IMR-90 (cell line): ENCODE data around the gene ZNF263. TPM values are rescaled to one million over a fixed set of nuclear protein-coding genes. Genes with fewer than 3 reads are reported as not detected.

Experiments used
- ATAC-seq: fragments of 200-7000 bp; cut with Tn5 transposase; 2 replicates; pipeline ENCODE4 v1.9.1; 2020; ENCODE audit warnings: low read depth, mild to moderate bottlenecking, moderate library complexity
- BruUV-seq: library from RNA; stranded (reverse); fragments of 400-500 nt; replicated peaks from 2 replicates; lab custom pipeline; 2021; lab: Mats Ljungman, UMichigan
- CTCF ChIA-PET: fragments of 300-600 bp; formaldehyde crosslinking; extraction: SDS; loops from one replicate; lab custom pipeline; 2021; ENCODE audit warnings: antibody characterized with exemption; lab: Yijun Ruan, JAX
- POLR2A ChIA-PET: fragments of 300-600 bp; sonication (Branson Sonifier 250); formaldehyde crosslinking; loops from one replicate; lab custom pipeline; 2022; ENCODE audit warnings: antibody characterized with exemption; ENCODE audit not compliant: unreplicated experiment; lab: Charles Lee
- DNase-seq: peaks from one replicate; pipeline ENCODE4 v3.0.0; 2013
- H2AFZ ChIP-seq: replicated peaks from 2 replicates; pipeline ENCODE3; 2013; ENCODE audit warnings: low read length, mild to moderate bottlenecking; ENCODE audit not compliant: poor library complexity
- H2AK5ac ChIP-seq: 2 replicates; pipeline ENCODE4 v1.6.1; 2013; ENCODE audit warnings: low read depth, low read length, inconsistent platforms
- H2AK9ac ChIP-seq: replicated peaks from 2 replicates; pipeline ENCODE3; 2013; ENCODE audit warnings: mild to moderate bottlenecking, low read depth, low read length, moderate library complexity; ENCODE audit not compliant: poor library complexity
- H2BK120ac ChIP-seq: 2 replicates; pipeline ENCODE4 v1.6.1; 2013; ENCODE audit warnings: low read depth, low read length, inconsistent platforms
- H2BK15ac ChIP-seq: 3 replicates; pipeline ENCODE4 v1.6.1; 2013; ENCODE audit warnings: low read depth, low read length, inconsistent platforms
- H2BK20ac ChIP-seq: 2 replicates; pipeline ENCODE4 v1.6.1; 2013; ENCODE audit warnings: low read depth, mild to moderate bottlenecking, inconsistent platforms, low read length, moderate library complexity
- H2BK5ac ChIP-seq: 2 replicates; pipeline ENCODE4 v1.6.1; 2013; ENCODE audit warnings: mild to moderate bottlenecking, low read depth, low read length, inconsistent platforms; ENCODE audit not compliant: poor library complexity, severe bottlenecking
- H3K14ac ChIP-seq: replicated peaks from 2 replicates; pipeline ENCODE4 v1.6.1; 2013; ENCODE audit warnings: low read depth, low read length, inconsistent platforms
- H3K18ac ChIP-seq: 2 replicates; pipeline ENCODE4 v1.6.1; 2013; ENCODE audit warnings: low read depth, low read length, control low read depth
- H3K23ac ChIP-seq: 2 replicates; pipeline ENCODE4 v1.6.1; 2013; ENCODE audit warnings: low read depth, low read length, inconsistent platforms
- H3K27ac ChIP-seq: 2 replicates; pipeline ENCODE4 v1.5.1; 2013; ENCODE audit warnings: mild to moderate bottlenecking, control low read depth, low read length; ENCODE audit not compliant: insufficient read depth
- H3K27me3 ChIP-seq: 2 replicates; pipeline ENCODE4 v1.6.1; 2013; ENCODE audit warnings: low read length; ENCODE audit not compliant: control insufficient read depth, insufficient read depth
- H3K36me3 ChIP-seq: 2 replicates; pipeline ENCODE4 v1.6.1; 2013; ENCODE audit warnings: low read length, mixed read lengths; ENCODE audit not compliant: control insufficient read depth, insufficient read depth
- H3K4ac ChIP-seq: 2 replicates; pipeline ENCODE4 v1.6.1; 2013; ENCODE audit warnings: low read depth, low read length, inconsistent platforms
- H3K4me1 ChIP-seq: 2 replicates; pipeline ENCODE4 v1.6.1; 2013; ENCODE audit warnings: low read length, mixed read lengths; ENCODE audit not compliant: control insufficient read depth, insufficient read depth
- H3K4me2 ChIP-seq: 2 replicates; pipeline ENCODE4 v1.6.1; 2013; ENCODE audit warnings: low read depth, mild to moderate bottlenecking, control low read depth, low read length, moderate library complexity
- H3K4me3 ChIP-seq: 2 replicates; pipeline ENCODE4 v1.5.1; 2013; ENCODE audit warnings: low read depth, mild to moderate bottlenecking, control low read depth, low read length, moderate library complexity; ENCODE audit not compliant: insufficient read depth
- H3K56ac ChIP-seq: 2 replicates; pipeline ENCODE4 v1.6.1; 2013; ENCODE audit warnings: low read length, inconsistent platforms; ENCODE audit not compliant: insufficient read depth; ENCODE audit errors: extremely low read depth
- H3K79me1 ChIP-seq, 2 experiments: 2 replicates each; pipeline ENCODE4 v1.6.1; 2013; ENCODE audit warnings: low read length in 2 of 2, inconsistent platforms in 1 of 2, low read depth in 1 of 2
- H3K9ac ChIP-seq: 2 replicates; pipeline ENCODE4 v1.6.1; 2013; ENCODE audit warnings: low read depth, low read length, control low read depth
- H3K9me1 ChIP-seq: 2 replicates; pipeline ENCODE4 v1.6.1; 2013; ENCODE audit warnings: low read length, inconsistent platforms; ENCODE audit not compliant: insufficient read depth
- H3K9me3 ChIP-seq: 2 replicates; pipeline ENCODE4 v1.6.1; 2013; ENCODE audit warnings: low read length; ENCODE audit not compliant: control insufficient read depth, insufficient read depth
- H4K20me1 ChIP-seq: 2 replicates; pipeline ENCODE4 v1.6.1; 2013; ENCODE audit warnings: low read length, inconsistent platforms; ENCODE audit not compliant: insufficient read depth
- H4K5ac ChIP-seq: 2 replicates; pipeline ENCODE4 v1.6.1; 2013; ENCODE audit warnings: mild to moderate bottlenecking, low read depth, low read length, control low read depth
- H4K8ac ChIP-seq, 2 experiments: 2 replicates each; pipeline ENCODE4 v1.6.1; 2013; ENCODE audit warnings: low read depth in 2 of 2, low read length in 2 of 2, control low read depth in 1 of 2, inconsistent platforms in 1 of 2
- H4K91ac ChIP-seq: 2 replicates; pipeline ENCODE4 v1.6.1; 2013; ENCODE audit warnings: low read depth, low read length, inconsistent platforms; ENCODE audit not compliant: insufficient read depth
- CEBPB ChIP-seq: IDR thresholded peaks from 2 replicates; pipeline ENCODE4 v1.6.1; 2012; ENCODE audit warnings: low read depth, low read length, improper control_type of control experiment
- CHD1 ChIP-seq: IDR thresholded peaks from 2 replicates; pipeline ENCODE4 v1.6.1; 2012; ENCODE audit warnings: low read depth, low read length, improper control_type of control experiment
- POLR2A ChIP-seq: IDR thresholded peaks from 2 replicates; pipeline ENCODE4 v1.6.1; 2012; ENCODE audit warnings: mild to moderate bottlenecking, low read depth, low read length
- SMC3 ChIP-seq: fragments of 150-350 bp; IDR thresholded peaks from 2 replicates; pipeline ENCODE4 v1.6.1; 2016; ENCODE audit warnings: low read depth, mild to moderate bottlenecking, antibody characterized with exemption, low read length, moderate library complexity
- dilution Hi-C: fragments of 300-500 bp; cut with HindIII; formaldehyde crosslinking; loops from one replicate; pipeline ENCODE4 v1.14.3; 2018; ENCODE audit warnings: low sequenced_read_pairs; ENCODE audit not compliant: unreplicated experiment
- in situ Hi-C: fragments of 300-500 bp; cut with MboI; formaldehyde crosslinking; loops from 3 replicates; pipeline ENCODE4 v1.14.3; 2019; ENCODE audit warnings: low sequenced_read_pairs, inconsistent platforms, mixed read lengths
- intact Hi-C: fragments of 100-400 bp; cut with micrococcal nuclease; formaldehyde crosslinking; loops from 2 replicates; pipeline ENCODE4 v1.10.0; 2022
- polyA plus RNA-seq, 3 experiments: library from polyadenylated mRNA; depleted of rRNA; stranded (reverse); fragments of >200 nt; gene quantifications; 2 replicates each; pipeline ENCODE4 v1.2.3, GENCODE V29; 2012; ENCODE audit warnings: low replicate concordance in 1 of 3
- total RNA-seq: library from RNA; depleted of rRNA; stranded (reverse); fragments of >200 nt; gene quantifications from 2 replicates; pipeline ENCODE4 v1.2.3, GENCODE V29; 2012
- TF ChIP-seq, protein P1 (sequence below): fragments of 150-350 bp; IDR thresholded peaks from 2 replicates; pipeline ENCODE4 v1.6.1; 2017; ENCODE audit warnings: mild to moderate bottlenecking, antibody characterized with exemption, low read length, low read depth
- TF ChIP-seq, protein P2 (sequence below): conservative IDR thresholded peaks from 2 replicates; pipeline ENCODE4 v1.5.1; 2012; ENCODE audit warnings: mild to moderate bottlenecking, low read depth, low read length, improper control_type of control experiment
- TF ChIP-seq, protein P3 (sequence below): fragments of 150-350 bp; IDR thresholded peaks from 2 replicates; pipeline ENCODE4 v1.6.1; 2016; ENCODE audit warnings: low read depth, mild to moderate bottlenecking, low read length, moderate library complexity, borderline replicate concordance

ZNF263 gene
- total and polyA plus RNA-seq, 2 of the 4 experiments (the other 2 are of a cell fraction) = 20.8 to 40.3 TPM

DNA sequence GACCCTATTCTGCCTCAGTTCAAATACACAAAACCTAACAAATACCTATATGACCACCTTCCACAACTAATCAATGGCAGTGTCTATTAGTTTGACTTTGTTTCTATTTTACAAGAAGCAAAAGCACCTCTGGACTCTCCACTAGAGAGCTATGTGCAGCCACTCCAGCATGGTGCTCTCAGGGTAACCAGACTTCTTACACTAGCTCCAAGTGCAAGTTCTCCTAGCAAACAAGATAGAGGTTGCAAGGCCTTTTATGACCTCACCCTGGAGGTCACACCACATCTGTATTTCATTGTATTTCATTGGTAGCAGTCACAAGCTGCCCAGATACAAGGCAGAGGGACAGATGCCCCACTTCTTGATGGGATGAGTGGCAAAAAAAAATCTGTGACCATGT is 8.3 kb upstream of the ZNF263 start:
- CTCF ChIA-PET = no interaction called here
- Histone ChIP-seq H3K27ac (no peak overlapping the region), H4K91ac (no peak overlapping the region), H4K20me1 (no peaks in the 10 kb centered on the region), H3K79me1 (no peaks in the 10 kb centered on the region), H4K8ac (no peak overlapping the region), H2BK5ac (no peak overlapping the region), H2BK20ac (no peak overlapping the region), H3K36me3 (no peaks in the 10 kb centered on the region), H3K4ac (no peak overlapping the region), H3K4me1 (no peaks in the 10 kb centered on the region), H3K27me3 (peaks cover 3% of the 10 kb centered on the region), H3K4me3 (no peak overlapping the region), H4K5ac (no peak overlapping the region), H3K18ac (no peak overlapping the region), H3K9me1 (no peaks in the 10 kb centered on the region), H3K23ac (no peak overlapping the region), H2AFZ (no peak overlapping the region), H2AK5ac (no peak overlapping the region), H3K14ac (no peak overlapping the region), H3K9me3 (no peaks in the 10 kb centered on the region), H3K9ac (no peak overlapping the region), H2AK9ac (no peak overlapping the region), H2BK15ac (no peak overlapping the region), H3K4me2 (no peak overlapping the region), H3K56ac (no peak overlapping the region), H2BK120ac (no peak overlapping the region)
- no peak for TF ChIP-seq SMC3
- TF ChIP-seq CEBPB = no peak
- TF ChIP-seq, protein P1, sequence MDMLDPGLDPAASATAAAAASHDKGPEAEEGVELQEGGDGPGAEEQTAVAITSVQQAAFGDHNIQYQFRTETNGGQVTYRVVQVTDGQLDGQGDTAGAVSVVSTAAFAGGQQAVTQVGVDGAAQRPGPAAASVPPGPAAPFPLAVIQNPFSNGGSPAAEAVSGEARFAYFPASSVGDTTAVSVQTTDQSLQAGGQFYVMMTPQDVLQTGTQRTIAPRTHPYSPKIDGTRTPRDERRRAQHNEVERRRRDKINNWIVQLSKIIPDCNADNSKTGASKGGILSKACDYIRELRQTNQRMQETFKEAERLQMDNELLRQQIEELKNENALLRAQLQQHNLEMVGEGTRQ = no peak
- no peak for TF ChIP-seq CHD1
- TF ChIP-seq, protein P2, sequence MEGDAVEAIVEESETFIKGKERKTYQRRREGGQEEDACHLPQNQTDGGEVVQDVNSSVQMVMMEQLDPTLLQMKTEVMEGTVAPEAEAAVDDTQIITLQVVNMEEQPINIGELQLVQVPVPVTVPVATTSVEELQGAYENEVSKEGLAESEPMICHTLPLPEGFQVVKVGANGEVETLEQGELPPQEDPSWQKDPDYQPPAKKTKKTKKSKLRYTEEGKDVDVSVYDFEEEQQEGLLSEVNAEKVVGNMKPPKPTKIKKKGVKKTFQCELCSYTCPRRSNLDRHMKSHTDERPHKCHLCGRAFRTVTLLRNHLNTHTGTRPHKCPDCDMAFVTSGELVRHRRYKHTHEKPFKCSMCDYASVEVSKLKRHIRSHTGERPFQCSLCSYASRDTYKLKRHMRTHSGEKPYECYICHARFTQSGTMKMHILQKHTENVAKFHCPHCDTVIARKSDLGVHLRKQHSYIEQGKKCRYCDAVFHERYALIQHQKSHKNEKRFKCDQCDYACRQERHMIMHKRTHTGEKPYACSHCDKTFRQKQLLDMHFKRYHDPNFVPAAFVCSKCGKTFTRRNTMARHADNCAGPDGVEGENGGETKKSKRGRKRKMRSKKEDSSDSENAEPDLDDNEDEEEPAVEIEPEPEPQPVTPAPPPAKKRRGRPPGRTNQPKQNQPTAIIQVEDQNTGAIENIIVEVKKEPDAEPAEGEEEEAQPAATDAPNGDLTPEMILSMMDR = no peak
- TF ChIP-seq POLR2A = no peak
- TF ChIP-seq, protein P3, sequence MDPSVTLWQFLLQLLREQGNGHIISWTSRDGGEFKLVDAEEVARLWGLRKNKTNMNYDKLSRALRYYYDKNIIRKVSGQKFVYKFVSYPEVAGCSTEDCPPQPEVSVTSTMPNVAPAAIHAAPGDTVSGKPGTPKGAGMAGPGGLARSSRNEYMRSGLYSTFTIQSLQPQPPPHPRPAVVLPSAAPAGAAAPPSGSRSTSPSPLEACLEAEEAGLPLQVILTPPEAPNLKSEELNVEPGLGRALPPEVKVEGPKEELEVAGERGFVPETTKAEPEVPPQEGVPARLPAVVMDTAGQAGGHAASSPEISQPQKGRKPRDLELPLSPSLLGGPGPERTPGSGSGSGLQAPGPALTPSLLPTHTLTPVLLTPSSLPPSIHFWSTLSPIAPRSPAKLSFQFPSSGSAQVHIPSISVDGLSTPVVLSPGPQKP = no peak
- ATAC-seq (no peak), DNase-seq (no peak)
- in situ Hi-C loops (no loop called here), dilution Hi-C loops (no loop called here), intact Hi-C loops (no loop called here)
- no TSS peak for BruUV-seq
- POLR2A ChIA-PET = no interaction called here
